ENCODE measurements around the gene GNB1L. TPM values are rescaled to one million over a fixed set of nuclear protein-coding genes. Genes with fewer than 3 reads are reported as not detected.

The GNB1L gene
- total RNA-seq, 1 experiment from 2014 or later = 15.8 TPM

- no peaks in the 10 kb centered on the region for H3K27me3 ChIP-seq (replicated peaks; ENCODE audit: control insufficient read depth, insufficient read depth, low read length)
- no peak overlapping the region for H3K4me3 ChIP-seq (ENCODE audit: low read depth, low read length)
- no peak overlapping the region for H3K4me3 Mint-ChIP-seq (ENCODE audit: unreplicated experiment)
- TF ChIP-seq CTCF (IDR thresholded peaks at IDR 0.05; ENCODE audit: insufficient read depth in 1 of 2, low read depth in 1 of 2, low read length in 1 of 2, severe bottlenecking in 1 of 2, unreplicated experiment in 1 of 2) = no peak
- H3K4me1 ChIP-seq = no peaks in the 10 kb centered on the region
- H3K27me3 Mint-ChIP-seq (ENCODE audit: insufficient read depth, unreplicated experiment) = no peaks in the 10 kb centered on the region
- intact Hi-C loops (cut with micrococcal nuclease; ENCODE audit: unreplicated experiment) = no loop called here
- ChIA-PET CTCF (no interaction called here), POLR2A (no interaction called here)
- no peaks in the 10 kb centered on the region for H3K9me3 ChIP-seq
- no peaks in the 10 kb centered on the region for H3K9me3 Mint-ChIP-seq (ENCODE audit: unreplicated experiment)
- H3K36me3 Mint-ChIP-seq (ENCODE audit: insufficient read depth, unreplicated experiment) = peaks cover 5% of the 10 kb centered on the region
- no peaks in the 10 kb centered on the region for H3K4me1 Mint-ChIP-seq (ENCODE audit: low read depth, unreplicated experiment)
- no peak for DNase-seq
- H3K27ac Mint-ChIP-seq (ENCODE audit: unreplicated experiment) = no peak overlapping the region
- BruUV-seq (replicated peaks) = no TSS peak
- no peaks in the 10 kb centered on the region for H3K36me3 ChIP-seq (ENCODE audit: control insufficient read depth, insufficient read depth, low read length)
Observed at GRCh38 chr22:19815823-19816290, 38.8 kb downstream of the GNB1L start.

DNA sequence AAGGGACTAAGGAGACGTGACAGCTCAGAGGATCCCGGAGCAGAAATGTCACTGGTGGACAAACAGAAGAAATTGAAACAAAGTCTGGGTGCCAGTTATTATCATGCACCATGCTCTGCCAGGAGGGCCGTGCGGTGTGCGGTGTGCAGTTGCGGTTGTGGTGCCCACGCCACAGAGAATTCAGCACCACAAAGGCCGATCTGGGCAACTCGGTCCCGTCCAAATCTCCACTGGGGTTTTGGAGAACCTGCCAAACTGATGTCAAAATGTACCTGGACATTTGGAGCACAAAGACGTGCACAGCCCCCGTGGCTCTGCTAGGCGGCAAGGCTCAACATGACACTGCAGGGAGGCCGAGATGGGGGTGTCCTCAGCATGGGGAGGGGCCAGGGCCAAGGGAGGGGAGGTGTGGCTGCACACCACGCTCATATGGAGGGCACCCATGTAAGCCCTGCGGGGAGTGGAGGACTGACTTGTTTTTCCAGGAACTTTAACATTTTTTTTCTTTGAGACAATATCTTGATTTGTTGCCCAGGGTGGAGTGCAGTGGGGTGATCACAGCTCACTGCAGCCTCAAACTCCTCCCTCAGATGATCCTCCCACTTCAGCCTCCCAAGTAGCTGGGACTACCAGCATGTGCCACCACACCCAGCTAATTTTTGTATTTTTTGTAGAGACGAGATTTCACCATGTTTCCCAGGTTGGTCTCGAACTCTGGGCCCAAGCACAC is 39.4 kb downstream of the GNB1L start:
- no peak for DNase-seq
- no TSS peak for BruUV-seq (replicated peaks)
- H3K27me3 ChIP-seq (replicated peaks; ENCODE audit: control insufficient read depth, insufficient read depth, low read length) = no peaks in the 10 kb centered on the region
- no peak for TF ChIP-seq CTCF (IDR thresholded peaks at IDR 0.05; ENCODE audit: insufficient read depth in 1 of 2, low read depth in 1 of 2, low read length in 1 of 2, severe bottlenecking in 1 of 2, unreplicated experiment in 1 of 2)
- Mint-ChIP-seq H3K9me3 (ENCODE audit: unreplicated experiment) (no peaks in the 10 kb centered on the region), H3K27me3 (ENCODE audit: insufficient read depth, unreplicated experiment) (no peaks in the 10 kb centered on the region), H3K36me3 (ENCODE audit: insufficient read depth, unreplicated experiment) (peaks cover 5% of the 10 kb centered on the region), H3K4me1 (ENCODE audit: low read depth, unreplicated experiment) (no peaks in the 10 kb centered on the region), H3K27ac (ENCODE audit: unreplicated experiment) (no peak overlapping the region), H3K4me3 (ENCODE audit: unreplicated experiment) (no peak overlapping the region)
- H3K9me3 ChIP-seq = no peaks in the 10 kb centered on the region
- no peaks in the 10 kb centered on the region for H3K36me3 ChIP-seq (ENCODE audit: control insufficient read depth, insufficient read depth, low read length)
- no peak overlapping the region for H3K4me3 ChIP-seq (ENCODE audit: low read depth, low read length)
- ChIA-PET CTCF (no interaction called here), POLR2A (no interaction called here)
- intact Hi-C loops (cut with micrococcal nuclease; ENCODE audit: unreplicated experiment) = no loop called here
- H3K4me1 ChIP-seq = no peaks in the 10 kb centered on the region

- Histone ChIP-seq H3K4me3 (ENCODE audit: low read depth, low read length) (no peak overlapping the region), H3K9me3 (no peaks in the 10 kb centered on the region), H3K27me3 (replicated peaks; ENCODE audit: control insufficient read depth, insufficient read depth, low read length) (no peaks in the 10 kb centered on the region), H3K4me1 (no peaks in the 10 kb centered on the region), H3K36me3 (ENCODE audit: control insufficient read depth, insufficient read depth, low read length) (no peaks in the 10 kb centered on the region)
- no peak for DNase-seq
- no TSS peak for BruUV-seq (replicated peaks)
- intact Hi-C loops (cut with micrococcal nuclease; ENCODE audit: unreplicated experiment) = no loop called here
- ChIA-PET CTCF (interaction anchor here (0.6 kb wide), 1 partner anchor 477 kb away, joined by 3 read pairs; no protein-coding TSS in a partner anchor), POLR2A (no interaction called here)
- H3K4me3 Mint-ChIP-seq (ENCODE audit: unreplicated experiment) = no peak overlapping the region
- H3K27ac Mint-ChIP-seq (ENCODE audit: unreplicated experiment) = no peak overlapping the region
- TF ChIP-seq CTCF (IDR thresholded peaks at IDR 0.05; ENCODE audit: insufficient read depth in 1 of 2, low read depth in 1 of 2, low read length in 1 of 2, severe bottlenecking in 1 of 2, unreplicated experiment in 1 of 2) = no peak
- H3K27me3 Mint-ChIP-seq (ENCODE audit: insufficient read depth, unreplicated experiment) = no peaks in the 10 kb centered on the region
- no peaks in the 10 kb centered on the region for H3K4me1 Mint-ChIP-seq (ENCODE audit: low read depth, unreplicated experiment)
- peaks cover 5% of the 10 kb centered on the region for H3K36me3 Mint-ChIP-seq (ENCODE audit: insufficient read depth, unreplicated experiment)
- no peaks in the 10 kb centered on the region for H3K9me3 Mint-ChIP-seq (ENCODE audit: unreplicated experiment)
Observed at GRCh38 chr22:19814428-19814827, 40.2 kb downstream of the GNB1L start.
